ENCODE measurements around the gene MTUS2.

DNA sequence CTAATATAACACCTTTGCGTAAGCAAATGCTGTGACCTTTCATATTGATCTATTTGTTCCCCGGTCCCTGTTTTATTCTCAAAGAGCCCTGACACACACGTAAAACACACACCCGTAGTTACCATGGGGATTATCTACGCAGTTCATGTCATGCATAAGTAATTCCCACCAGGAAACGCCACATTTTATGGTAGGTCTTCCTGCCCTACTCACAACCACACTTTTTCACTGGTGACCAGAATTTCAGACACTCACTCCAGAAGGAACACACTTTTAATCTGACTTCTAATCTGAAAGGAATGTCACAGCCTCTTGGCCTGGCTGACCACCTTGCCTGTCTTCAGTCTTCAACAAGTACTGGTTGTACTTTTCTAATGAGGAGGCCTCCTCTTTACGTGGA lies 728.6 kb downstream of the MTUS2 start:
- TF ChIP-seq CTCF (IDR thresholded peaks at IDR 0.05) (no peak), POLR2AphosphoS5 (IDR thresholded peaks at IDR 0.05) (peak in 2 of 3 donors; percentile 32 to 54), EP300 (IDR thresholded peaks at IDR 0.05) (no peak), POLR2A (IDR thresholded peaks at IDR 0.05) (no peak)

All from stomach (tissue), 4 donors.